NCI-H2029 treated with DMSO at 0.1 percent for 48 hours (cell line): ENCODE data around the gene NUP62.
A peak's percentile ranks its signal among the peaks of the same experiment; 100 is the strongest.

Source experiments
- DNase-seq: peaks from one replicate; lab custom pipeline; 2025; lab: John Stamatoyannopoulos, UW

NUP62 gene

GRCh38 chr19:49904136-49904535 lies 25.2 kb downstream of the NUP62 start:
- DNase-seq, result no peak

DNA sequence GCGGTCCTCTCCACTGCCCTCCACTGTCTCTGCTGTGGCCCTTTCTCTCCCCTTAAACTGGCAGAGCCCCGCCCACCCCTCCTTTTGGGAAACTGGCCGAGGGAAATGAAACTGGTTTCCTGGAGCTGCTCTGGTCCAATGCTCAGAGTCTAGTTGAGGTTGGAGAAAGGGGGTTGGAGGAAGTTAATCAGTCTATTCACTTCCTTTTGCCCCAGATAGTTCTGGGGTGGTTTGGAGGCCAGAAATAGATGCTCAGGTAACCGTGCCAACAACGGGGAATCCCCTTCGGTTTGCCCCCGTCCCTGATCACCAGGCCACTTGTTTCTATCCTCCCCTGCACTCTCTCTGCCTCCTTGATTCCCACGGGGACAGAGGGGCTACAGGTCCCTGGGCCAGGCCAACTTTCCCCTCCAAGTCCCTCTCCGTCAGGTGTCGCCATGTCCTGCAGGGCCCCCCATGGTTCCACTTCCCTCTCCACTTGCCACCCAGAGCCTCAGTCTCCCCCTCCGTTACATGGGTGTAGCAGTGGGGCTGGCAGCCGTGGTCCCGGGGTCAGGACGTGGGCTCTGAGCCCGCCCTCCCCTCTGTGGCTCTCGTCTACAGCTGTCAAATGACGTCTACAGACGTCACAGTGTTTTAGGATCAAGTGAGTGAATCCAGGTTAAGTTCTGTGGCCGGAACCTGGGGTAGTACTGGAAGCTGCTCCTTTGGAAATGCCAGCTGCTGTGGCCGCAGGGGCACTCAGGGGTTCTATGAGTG lies 32.3 kb downstream of the NUP62 start, which contains the start of gene IL4I1:
Gene IL4I1, minus strand, starts transcription at position 25 of the 759 bp plus-strand sequence. CDS start 727 bp downstream, outside the sequence.
- no peak for DNase-seq

GRCh38 chr19:49895566-49896297 lies 33.6 kb downstream of the NUP62 start:
- no peak for DNase-seq

DNA sequence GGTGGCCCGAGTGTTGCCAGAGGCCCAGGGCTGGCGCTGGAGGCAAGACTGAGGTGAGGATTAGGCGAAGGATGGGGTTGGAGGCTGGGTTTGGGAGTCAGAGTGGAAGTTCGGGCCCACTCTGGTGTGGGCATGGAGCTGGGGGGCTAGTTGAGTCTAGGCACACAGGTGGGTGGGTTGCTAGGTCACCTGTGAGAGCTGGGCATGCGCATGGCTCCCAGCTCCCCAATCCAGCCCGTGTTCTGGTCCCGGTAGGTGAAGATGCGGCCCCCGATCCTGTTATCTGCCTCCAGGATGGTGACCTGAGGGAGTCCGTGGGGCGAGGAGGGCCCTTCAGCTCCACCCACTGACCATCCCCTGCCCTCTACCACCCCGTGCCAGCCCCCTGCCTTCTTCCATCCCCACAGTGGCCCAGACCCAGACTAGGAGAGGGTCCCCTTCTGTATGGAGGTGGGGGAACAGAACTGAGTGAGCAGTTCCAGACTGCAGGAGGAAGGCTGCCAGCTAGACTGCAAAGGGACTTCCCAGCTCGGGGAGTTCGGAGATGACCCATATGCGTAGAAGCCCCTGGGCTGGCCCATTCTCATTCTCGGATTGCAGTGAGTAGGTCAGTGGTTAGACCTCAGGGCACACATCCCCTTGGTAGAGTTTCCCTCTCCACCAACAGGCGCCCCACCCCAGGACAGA lies 34.3 kb downstream of the NUP62 start:
- no peak for DNase-seq

- no peak for DNase-seq
Observed at GRCh38 chr19:49894011-49894664, 35.2 kb downstream of the NUP62 start.

- DNase-seq, result no peak
Observed at GRCh38 chr19:49892716-49893115, 36.6 kb downstream of the NUP62 start.

DNA sequence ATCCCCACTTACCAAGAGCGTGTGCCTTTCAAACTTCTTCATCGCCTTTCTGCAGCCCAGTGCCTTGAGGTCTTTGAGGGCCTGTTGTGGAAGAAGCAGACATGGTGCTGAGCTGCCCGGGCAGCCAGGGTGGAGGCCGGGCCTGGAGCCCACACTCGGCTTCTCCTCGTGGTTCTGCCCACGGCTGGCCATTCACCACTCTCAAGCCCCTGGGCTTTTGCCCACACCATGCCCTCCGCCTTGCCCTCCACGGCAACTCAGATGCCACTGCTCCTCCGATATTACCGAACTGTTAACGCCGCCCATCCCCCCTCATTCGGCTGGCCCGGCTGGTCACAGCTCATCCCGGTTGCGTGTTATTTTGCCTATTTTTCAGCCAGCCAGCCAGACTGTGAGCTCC lies 37.9 kb downstream of the NUP62 start:
- no peak for DNase-seq

- peak; percentile 4 for DNase-seq
Observed at GRCh38 chr19:49890349-49891311, 38.7 kb downstream of the NUP62 start.

DNA sequence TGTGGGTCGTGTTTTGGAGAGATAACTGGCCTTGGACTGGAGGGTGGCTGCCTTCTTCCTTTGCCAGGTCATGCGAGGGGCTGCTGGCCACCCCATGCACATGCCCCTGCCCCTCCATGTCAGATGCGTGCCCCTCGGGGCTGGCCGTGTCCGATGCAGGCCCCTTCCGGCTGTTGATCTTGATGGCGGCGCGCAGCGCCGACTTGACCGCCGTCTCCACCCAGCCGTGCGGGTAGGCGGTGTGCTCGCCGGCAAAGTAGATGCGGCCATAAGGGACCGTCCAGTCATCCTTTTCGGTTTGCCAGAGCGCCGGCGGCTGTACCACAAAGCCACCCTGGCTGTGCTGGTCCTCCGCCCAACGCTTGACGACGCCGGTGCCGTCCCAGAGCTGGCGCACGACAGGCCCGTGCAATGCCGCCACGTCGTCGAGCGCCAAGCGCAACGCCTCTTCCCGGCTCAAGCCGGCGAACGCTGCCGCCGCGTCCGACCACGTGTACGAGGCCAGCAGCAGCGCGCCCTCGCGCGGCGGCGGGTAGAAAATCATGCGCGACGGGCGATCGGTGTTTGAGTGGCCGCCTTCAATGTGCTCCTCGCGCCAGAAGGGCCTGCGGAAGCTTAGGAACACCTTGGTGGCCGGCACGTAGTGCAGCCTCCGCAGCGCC lies 39.5 kb downstream of the NUP62 start:
- DNase-seq, result no peak

DNA sequence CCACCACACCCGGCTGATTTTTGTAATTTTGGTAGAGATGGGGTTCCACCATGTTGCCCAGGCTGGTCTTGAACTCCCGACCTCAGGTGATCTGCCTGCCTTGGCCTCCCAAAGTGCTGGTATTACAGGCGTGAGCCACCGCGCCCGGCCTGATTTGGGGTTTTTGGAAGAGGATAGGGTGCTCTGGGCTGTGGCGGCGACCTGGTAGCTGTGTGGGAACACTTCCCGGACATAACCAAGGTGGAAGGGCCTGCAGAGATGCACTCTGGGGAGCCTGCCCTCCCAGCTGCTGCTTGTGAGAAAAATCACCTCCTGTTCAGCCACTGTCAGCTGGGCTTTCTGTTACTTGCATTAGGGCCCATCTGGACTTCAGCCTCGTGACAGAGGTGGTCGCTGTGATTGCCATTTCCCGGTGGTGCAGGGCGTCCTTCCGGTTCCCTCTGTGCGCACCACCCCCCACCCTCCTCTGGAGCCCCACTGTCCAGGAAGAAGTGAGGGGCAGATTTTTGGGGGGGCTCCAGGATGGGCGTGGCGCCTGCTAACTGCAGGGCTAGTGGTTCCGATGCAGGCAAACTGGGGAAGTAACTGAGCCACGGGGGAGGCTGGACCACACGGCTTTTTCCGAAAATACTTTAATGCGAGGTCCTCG lies 40.1 kb downstream of the NUP62 start:
- DNase-seq, result no peak

DNA sequence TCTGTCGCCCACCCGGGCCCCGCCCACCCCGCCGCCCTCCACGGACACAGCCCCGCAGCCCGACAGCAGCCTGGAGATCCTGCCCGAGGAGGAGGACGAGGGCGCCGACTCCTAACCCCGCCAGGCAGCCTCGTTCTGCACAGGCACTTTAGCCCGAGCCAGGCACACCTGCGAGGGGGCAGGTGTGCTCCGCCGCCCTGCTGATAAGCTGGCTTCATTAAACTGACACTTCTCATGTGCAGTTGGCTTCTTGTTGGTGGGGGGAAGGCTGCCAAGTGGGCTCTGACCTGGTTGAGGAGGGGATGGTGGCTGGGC lies 40.8 kb downstream of the NUP62 start:
- peak; percentile 13 for DNase-seq

DNA sequence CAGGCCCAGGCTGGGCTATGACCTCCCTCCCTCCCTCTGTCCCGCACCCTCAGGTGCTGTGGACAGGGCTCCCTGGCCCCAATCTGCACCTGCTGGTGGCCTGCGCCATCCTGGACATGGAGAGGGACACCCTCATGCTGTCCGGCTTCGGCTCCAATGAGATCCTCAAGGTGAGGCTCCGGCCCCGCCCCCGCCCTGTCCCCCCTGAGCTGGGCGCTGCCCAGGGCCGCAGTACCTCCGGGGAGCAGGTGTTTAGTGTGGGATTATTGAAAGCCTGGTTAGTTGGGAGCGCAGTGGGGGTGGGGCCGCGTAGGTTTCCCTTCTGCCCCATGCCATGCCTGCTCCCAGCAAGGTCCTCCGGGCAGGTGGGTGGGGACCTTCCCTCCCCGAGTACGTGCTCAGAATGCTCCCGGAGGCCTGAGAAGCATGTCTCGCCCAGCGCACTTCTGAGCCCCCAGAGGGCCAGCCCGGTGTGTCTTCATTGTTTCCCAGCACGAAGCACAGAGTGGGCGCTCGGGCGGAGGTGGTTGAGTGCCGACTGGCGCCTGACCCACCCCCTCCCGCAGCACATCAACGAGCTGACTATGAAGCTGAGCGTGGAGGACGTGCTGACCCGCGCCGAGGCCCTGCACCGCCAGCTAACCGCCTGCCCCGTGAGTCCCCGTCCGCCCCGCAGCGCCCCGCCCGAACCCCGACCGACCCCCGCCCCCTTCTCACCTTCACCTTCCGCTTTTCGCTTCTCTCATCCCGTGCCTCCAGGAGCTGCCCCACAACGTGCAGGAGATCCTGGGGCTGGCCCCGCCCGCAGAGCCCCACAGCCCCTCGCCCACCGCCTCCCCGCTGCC lies 41.4 kb downstream of the NUP62 start:
- peak; percentile 3 for DNase-seq

DNA sequence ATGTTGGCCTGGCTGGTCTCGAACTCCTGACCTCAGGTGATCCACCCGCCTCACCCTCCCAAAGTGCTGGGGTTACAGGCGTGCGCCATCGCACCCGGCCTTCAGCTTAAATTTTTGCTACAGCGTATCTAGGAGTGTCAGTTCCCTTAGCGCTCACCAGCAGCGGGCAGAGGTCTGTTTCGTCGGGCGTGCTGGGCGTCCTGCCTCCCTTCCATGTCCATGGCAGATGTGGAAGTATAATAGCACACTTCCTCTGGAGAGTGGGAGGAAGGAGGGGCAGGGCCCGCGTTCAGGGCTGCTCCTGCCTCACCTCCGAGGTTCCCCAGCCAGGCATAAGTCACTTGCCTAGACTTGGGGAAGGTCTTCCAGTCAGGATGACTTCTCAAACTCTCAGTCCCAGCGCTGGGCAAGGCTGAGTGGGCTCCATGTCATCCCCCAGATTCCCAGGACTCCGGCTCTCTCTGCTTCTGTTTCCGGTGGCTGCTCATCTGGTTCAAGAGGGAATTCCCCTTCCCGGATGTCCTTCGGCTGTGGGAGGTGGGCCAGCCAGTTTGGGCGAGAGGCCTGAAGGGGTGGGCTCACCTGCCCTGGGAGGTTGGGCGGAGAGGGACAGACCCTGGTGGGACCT lies 42.2 kb downstream of the NUP62 start:
- no peak for DNase-seq

DNA sequence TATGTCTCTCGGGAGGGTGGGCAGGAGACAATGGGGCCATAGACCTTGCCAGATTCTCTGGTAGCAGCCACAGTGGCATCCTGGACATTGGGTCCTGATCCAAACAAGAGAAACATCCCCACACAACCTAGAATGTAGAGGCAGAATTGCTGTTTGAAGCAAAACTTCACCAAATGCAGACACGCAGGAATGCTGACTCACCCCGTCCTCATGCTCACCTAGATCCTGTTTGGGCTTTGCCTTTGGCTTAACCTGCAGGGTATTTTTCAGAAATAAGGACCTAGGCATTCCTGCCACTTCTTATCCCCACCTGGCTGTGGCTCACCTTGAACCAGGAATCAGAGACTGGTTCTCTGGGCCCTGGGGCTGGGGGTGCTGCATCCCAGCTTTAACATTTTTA lies 44.5 kb downstream of the NUP62 start:
- no peak for DNase-seq

DNA sequence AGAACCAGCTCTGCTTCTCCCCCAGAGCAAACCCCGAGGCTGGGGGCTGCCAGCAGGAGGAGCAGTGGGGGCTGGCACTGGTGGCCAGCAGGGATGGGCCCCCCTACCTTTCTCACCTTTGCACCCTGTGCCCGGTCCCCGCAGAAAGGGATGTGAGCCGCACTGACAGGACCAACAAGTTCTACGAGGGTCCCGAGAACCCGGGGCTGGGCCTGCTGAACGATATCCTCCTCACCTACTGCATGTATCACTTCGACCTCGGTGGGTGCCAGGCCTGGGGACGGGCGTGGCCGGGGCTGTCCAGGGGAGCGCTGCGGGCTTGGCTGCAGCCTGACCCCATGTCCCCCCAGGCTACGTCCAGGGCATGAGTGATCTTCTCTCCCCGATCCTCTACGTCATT lies 45.2 kb downstream of the NUP62 start:
- no peak for DNase-seq

GRCh38 chr19:49883094-49883493 lies 46.2 kb downstream of the NUP62 start:
- no peak for DNase-seq

- DNase-seq, result no peak
Observed at GRCh38 chr19:49882643-49883042, 46.7 kb downstream of the NUP62 start.

- no peak for DNase-seq
Observed at GRCh38 chr19:49881672-49882394, 47.5 kb downstream of the NUP62 start.
